Ovary (tissue), 3 donors: Measurements from ENCODE around the gene FNDC5.

ENCODE experiments used
- CTCF ChIP-seq, 3 donors: fragments of 450-650 bp in 2 of 3; fragments of 200-600 bp in 1 of 3; IDR thresholded peaks; one replicate each; pipeline versions ENCODE4 v1.5.1 to v1.8.0; 2016 to 2022; ENCODE audit warnings: antibody characterized with exemption in 3 of 3, mild to moderate bottlenecking in 1 of 3
- EP300 ChIP-seq: sonication (generic); formaldehyde crosslinking; IDR thresholded peaks from one replicate; pipeline ENCODE4 v1.6.1; 2017; ENCODE audit warnings: antibody characterized with exemption
- POLR2A ChIP-seq: fragments of 450-650 bp; IDR thresholded peaks from one replicate; pipeline ENCODE4 v1.6.1; 2017; ENCODE audit warnings: antibody characterized with exemption, mild to moderate bottlenecking, moderate library complexity
- donor health status: DM: no; HTN: no; CAD: no.

- TF ChIP-seq POLR2A (no peak), EP300 (no peak), CTCF (IDR thresholded peaks at IDR 0.05) (no peak)
Observed at GRCh38 chr1:32887623-32888022, 16.9 kb upstream of the FNDC5 start.
